OCI-LY3 (cell line): ENCODE data around the gene UIMC1.

Experiments used
- H2AFZ ChIP-seq: fragments of 200-600, 300-600 bp; shearing (Covaris generic); 2 replicates; pipeline ENCODE4 v1.6.0; 2014; ENCODE audit warnings: antibody characterized with exemption, low read depth, low read length
- H3K27ac ChIP-seq: fragments of 200-600, 300-600 bp; sonication (generic); 2 replicates; pipeline ENCODE4 v1.5.1; 2014; ENCODE audit warnings: mild to moderate bottlenecking, low read length, moderate library complexity, mixed read lengths
- H3K27me3 ChIP-seq: fragments of 200-600, 300-600 bp; sonication (generic); 2 replicates; pipeline ENCODE4 v1.6.1; 2014; ENCODE audit warnings: low read depth, low read length, mixed read lengths
- H3K36me3 ChIP-seq: fragments of 200-600, 300-600 bp; sonication (generic); replicated peaks from 2 replicates; pipeline ENCODE3; 2014; ENCODE audit warnings: low read depth, low read length, mixed read lengths
- H3K4me1 ChIP-seq: fragments of 300-600, 200-600 bp; sonication (generic); 2 replicates; pipeline ENCODE4 v1.6.1; 2014; ENCODE audit warnings: low read length, mixed read lengths
- H3K4me2 ChIP-seq: fragments of 200-600, 300-600 bp; sonication (generic); 2 replicates; pipeline ENCODE4 v1.6.1; 2014; ENCODE audit warnings: low read length, mixed read lengths
- H3K4me3 ChIP-seq: fragments of 300-600, 200-600 bp; sonication (generic); 2 replicates; pipeline ENCODE4 v1.5.1; 2014; ENCODE audit warnings: antibody characterized with exemption, mild to moderate bottlenecking, low read length, moderate library complexity
- H3K79me2 ChIP-seq: fragments of 300-600, 200-600 bp; shearing (Covaris generic); 2 replicates; pipeline ENCODE4 v1.6.1; 2014; ENCODE audit warnings: mild to moderate bottlenecking, low read length, mixed read lengths
- H3K9ac ChIP-seq: fragments of 300-600, 200-600 bp; shearing (Covaris generic); 2 replicates; pipeline ENCODE4 v1.6.0; 2014; ENCODE audit warnings: mild to moderate bottlenecking, low read length, moderate library complexity
- H3K9me3 ChIP-seq: fragments of 200-600, 300-600 bp; shearing (Covaris generic); 2 replicates; pipeline ENCODE4 v1.6.1; 2014; ENCODE audit warnings: low read length, mixed read lengths; ENCODE audit not compliant: insufficient read depth
- H4K20me1 ChIP-seq: fragments of 200-600, 300-600 bp; sonication (generic); 2 replicates; pipeline ENCODE4 v1.6.1; 2016; ENCODE audit warnings: low read length, mixed read lengths; ENCODE audit not compliant: insufficient read depth
- CTCF ChIP-seq: fragments of 200-600, 300-600 bp; sonication (generic); IDR thresholded peaks from 2 replicates; pipeline ENCODE4 v1.5.1; 2014; ENCODE audit warnings: antibody characterized with exemption, low read length, low read depth
- EZH2phosphoT487 ChIP-seq: fragments of 200-600 bp; shearing (Covaris generic); IDR thresholded peaks from 2 replicates; pipeline ENCODE4 v1.6.1; 2018; ENCODE audit warnings: antibody characterized with exemption, mixed run types, low read depth

Gene UIMC1

GRCh38 chr5:176889321-176890280 lies 117.0 kb downstream of the UIMC1 start:
- H3K4me2 ChIP-seq: no peak overlapping the region
- TF ChIP-seq EZH2phosphoT487 (no peak), CTCF (no peak)
- no peaks in the 10 kb centered on the region for H3K36me3 ChIP-seq
- no peaks in the 10 kb centered on the region for H3K27me3 ChIP-seq
- H3K4me3 ChIP-seq: no peak overlapping the region
- no peak overlapping the region for H3K27ac ChIP-seq
- peaks cover 3% of the 10 kb centered on the region; the same call in 1 of the 2 replicates for H3K4me1 ChIP-seq
- H4K20me1 ChIP-seq: no peaks in the 10 kb centered on the region
- H3K9ac ChIP-seq: no peak overlapping the region
- no peaks in the 10 kb centered on the region for H3K79me2 ChIP-seq
- H3K9me3 ChIP-seq: no peaks in the 10 kb centered on the region
- no peak overlapping the region for H2AFZ ChIP-seq

GRCh38 chr5:176888865-176889165 lies 117.8 kb downstream of the UIMC1 start:
- H3K27me3 ChIP-seq: no peaks in the 10 kb centered on the region
- H3K9ac ChIP-seq: no peak overlapping the region
- no peaks in the 10 kb centered on the region for H3K36me3 ChIP-seq
- H3K4me1 ChIP-seq: peaks cover 3% of the 10 kb centered on the region; the same call in 1 of the 2 replicates
- no peak overlapping the region for H3K4me3 ChIP-seq
- H2AFZ ChIP-seq: no peak overlapping the region
- H3K4me2 ChIP-seq: no peak overlapping the region
- H3K27ac ChIP-seq: no peak overlapping the region
- no peak for TF ChIP-seq CTCF
- no peak for TF ChIP-seq EZH2phosphoT487
- no peaks in the 10 kb centered on the region for H3K9me3 ChIP-seq
- H4K20me1 ChIP-seq: no peaks in the 10 kb centered on the region
- H3K79me2 ChIP-seq: no peaks in the 10 kb centered on the region

- H3K4me3 ChIP-seq: no peak overlapping the region
- no peaks in the 10 kb centered on the region for H3K9me3 ChIP-seq
- H3K36me3 ChIP-seq: no peaks in the 10 kb centered on the region
- TF ChIP-seq EZH2phosphoT487: no peak
- no peak for TF ChIP-seq CTCF
- no peak overlapping the region for H3K4me2 ChIP-seq
- H3K27me3 ChIP-seq: no peaks in the 10 kb centered on the region
- H3K79me2 ChIP-seq: no peaks in the 10 kb centered on the region
- H3K27ac ChIP-seq: no peak overlapping the region
- H3K9ac ChIP-seq: no peak overlapping the region
- H2AFZ ChIP-seq: no peak overlapping the region
- no peaks in the 10 kb centered on the region for H4K20me1 ChIP-seq
- peaks cover 3% of the 10 kb centered on the region; the same call in 1 of the 2 replicates for H3K4me1 ChIP-seq
Observed at GRCh38 chr5:176888016-176888864, 118.3 kb downstream of the UIMC1 start.

- no peaks in the 10 kb centered on the region for H4K20me1 ChIP-seq
- no peaks in the 10 kb centered on the region for H3K9me3 ChIP-seq
- no peaks in the 10 kb centered on the region for H3K79me2 ChIP-seq
- H3K9ac ChIP-seq: no peak overlapping the region
- H3K27ac ChIP-seq: no peak overlapping the region
- no peak overlapping the region for H3K4me3 ChIP-seq
- H3K36me3 ChIP-seq: no peaks in the 10 kb centered on the region
- no peak overlapping the region for H2AFZ ChIP-seq
- TF ChIP-seq EZH2phosphoT487 (no peak), CTCF (no peak)
- H3K4me2 ChIP-seq: no peak overlapping the region
- no peaks in the 10 kb centered on the region for H3K27me3 ChIP-seq
- peaks cover 3% of the 10 kb centered on the region; the same call in 1 of the 2 replicates for H3K4me1 ChIP-seq
Observed at GRCh38 chr5:176887252-176887849, 119.2 kb downstream of the UIMC1 start.
